Measurements from ENCODE around the gene NUP205.

DNA sequence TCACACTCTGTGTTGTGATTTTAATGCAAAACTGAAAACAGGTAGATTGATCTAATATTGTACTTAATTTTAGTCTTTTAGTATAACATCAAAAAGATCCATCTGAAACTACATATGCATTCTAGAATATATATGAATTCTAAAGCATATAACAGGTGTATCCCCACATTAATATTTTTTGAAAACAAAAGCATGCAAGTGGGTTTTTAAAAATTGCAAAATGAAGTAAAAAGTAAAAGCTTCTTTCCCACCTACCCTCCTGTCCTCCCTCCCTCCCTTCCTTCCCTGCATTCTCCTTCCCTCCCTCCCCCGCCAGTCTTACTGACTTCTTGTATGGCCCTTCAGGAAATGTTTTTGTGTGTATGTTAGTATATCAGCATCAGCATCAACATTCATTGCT, 90.0 kb downstream of the NUP205 start:
- TF ChIP-seq, protein P1, sequence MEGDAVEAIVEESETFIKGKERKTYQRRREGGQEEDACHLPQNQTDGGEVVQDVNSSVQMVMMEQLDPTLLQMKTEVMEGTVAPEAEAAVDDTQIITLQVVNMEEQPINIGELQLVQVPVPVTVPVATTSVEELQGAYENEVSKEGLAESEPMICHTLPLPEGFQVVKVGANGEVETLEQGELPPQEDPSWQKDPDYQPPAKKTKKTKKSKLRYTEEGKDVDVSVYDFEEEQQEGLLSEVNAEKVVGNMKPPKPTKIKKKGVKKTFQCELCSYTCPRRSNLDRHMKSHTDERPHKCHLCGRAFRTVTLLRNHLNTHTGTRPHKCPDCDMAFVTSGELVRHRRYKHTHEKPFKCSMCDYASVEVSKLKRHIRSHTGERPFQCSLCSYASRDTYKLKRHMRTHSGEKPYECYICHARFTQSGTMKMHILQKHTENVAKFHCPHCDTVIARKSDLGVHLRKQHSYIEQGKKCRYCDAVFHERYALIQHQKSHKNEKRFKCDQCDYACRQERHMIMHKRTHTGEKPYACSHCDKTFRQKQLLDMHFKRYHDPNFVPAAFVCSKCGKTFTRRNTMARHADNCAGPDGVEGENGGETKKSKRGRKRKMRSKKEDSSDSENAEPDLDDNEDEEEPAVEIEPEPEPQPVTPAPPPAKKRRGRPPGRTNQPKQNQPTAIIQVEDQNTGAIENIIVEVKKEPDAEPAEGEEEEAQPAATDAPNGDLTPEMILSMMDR (IDR thresholded peaks at IDR 0.05; ENCODE audit: poor library complexity): no peak
- no peak for TF ChIP-seq EZH2 (IDR thresholded peaks at IDR 0.05; ENCODE audit: borderline replicate concordance)

Data from hepatocyte (in vitro differentiated cells).